ENCODE measurements around the gene TAC3. TPM values are rescaled to one million over a fixed set of nuclear protein-coding genes. Genes with fewer than 3 reads are reported as not detected.
"Not testable (repeated sequence)": the region's sequence is repeated elsewhere in the genome, so short reads cannot be mapped to it uniquely, and the experiment has no call there.

TAC3 gene
- total RNA-seq, 2 donors from 2014 or later, result not detected

DNA sequence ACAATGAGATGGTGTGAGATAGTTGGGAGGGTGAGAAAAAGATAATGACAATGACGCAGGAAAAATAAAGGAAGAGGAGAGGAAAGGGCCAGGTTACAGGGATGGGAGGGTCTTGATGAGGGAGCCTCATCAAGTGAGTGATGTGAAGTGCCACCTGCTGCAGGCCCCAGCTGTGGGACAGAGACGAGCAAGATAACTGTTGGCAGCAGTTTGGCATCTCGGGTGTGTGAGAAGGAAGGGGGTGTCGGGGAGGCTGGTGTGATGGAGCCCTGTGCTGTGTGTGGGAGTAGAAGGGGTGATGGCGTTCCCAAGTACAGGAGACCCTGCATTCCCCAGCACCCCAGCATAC, 11.4 kb upstream of the TAC3 start:
- H3K4me3 ChIP-seq, result no peak overlapping the region
- intact Hi-C loops (cut with DNase I), result no loop called here
- WGBS, result 74% methylated on average over 5 of the region's 5 CpGs

DNA sequence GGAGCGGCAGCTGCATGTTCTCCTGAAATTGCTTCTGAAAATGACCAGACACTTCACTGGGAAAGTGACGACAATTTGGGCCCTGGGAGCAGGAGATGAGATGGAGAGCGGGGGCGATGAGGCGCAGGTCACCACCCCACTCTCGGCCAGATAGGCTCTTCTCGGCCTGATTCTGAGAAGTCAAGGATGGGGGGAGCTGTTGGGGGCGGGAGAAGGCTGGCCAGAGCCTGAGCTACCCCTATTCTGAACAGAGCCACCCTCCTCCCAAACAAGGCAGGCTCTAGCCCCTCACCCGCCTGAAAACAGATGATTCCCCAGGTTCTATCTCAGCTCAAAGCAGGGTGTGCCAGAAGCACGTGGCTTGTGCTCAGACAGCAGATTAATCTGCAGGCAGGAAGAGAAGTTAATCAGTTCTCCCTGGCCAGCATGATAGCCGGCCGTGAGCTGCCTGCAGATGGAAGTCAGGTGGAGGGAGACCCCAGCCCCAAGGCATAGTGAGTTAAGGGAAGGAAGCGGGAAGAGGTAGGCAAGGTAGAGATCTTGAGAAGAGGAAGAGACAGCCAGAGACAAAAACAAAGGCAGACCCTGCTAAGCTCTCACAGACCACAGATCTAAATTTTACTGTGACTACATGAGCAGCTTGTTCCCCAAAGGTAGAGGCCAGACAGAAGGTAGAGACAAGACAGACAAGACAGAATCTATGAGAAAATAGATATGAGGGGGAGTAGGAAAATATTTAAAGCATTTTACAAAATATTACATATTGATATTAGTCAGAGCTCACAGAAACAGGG, 10.9 kb upstream of the TAC3 start:
- no peak for DNase-seq (ENCODE audit: low spot score)
- WGBS, result 77% methylated on average over 13 of the region's 13 CpGs
- Histone ChIP-seq H3K27me3 (replicated peaks; ENCODE audit: insufficient read depth) (no peaks in the 10 kb centered on the region), H3K27ac (no peak overlapping the region), H3K4me3 (no peak overlapping the region), H3K9me3 (no peaks in the 10 kb centered on the region), H3K4me1 (replicated peaks) (no peaks in the 10 kb centered on the region), H3K36me3 (no peaks in the 10 kb centered on the region)
- intact Hi-C loops (cut with DNase I), result no loop called here
- TF ChIP-seq, protein P1, sequence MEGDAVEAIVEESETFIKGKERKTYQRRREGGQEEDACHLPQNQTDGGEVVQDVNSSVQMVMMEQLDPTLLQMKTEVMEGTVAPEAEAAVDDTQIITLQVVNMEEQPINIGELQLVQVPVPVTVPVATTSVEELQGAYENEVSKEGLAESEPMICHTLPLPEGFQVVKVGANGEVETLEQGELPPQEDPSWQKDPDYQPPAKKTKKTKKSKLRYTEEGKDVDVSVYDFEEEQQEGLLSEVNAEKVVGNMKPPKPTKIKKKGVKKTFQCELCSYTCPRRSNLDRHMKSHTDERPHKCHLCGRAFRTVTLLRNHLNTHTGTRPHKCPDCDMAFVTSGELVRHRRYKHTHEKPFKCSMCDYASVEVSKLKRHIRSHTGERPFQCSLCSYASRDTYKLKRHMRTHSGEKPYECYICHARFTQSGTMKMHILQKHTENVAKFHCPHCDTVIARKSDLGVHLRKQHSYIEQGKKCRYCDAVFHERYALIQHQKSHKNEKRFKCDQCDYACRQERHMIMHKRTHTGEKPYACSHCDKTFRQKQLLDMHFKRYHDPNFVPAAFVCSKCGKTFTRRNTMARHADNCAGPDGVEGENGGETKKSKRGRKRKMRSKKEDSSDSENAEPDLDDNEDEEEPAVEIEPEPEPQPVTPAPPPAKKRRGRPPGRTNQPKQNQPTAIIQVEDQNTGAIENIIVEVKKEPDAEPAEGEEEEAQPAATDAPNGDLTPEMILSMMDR (IDR thresholded peaks at IDR 0.05), result no peak
- TF ChIP-seq POLR2AphosphoS5 (IDR thresholded peaks at IDR 0.05), result no peak
- TF ChIP-seq POLR2A (IDR thresholded peaks at IDR 0.05), result no peak

More for the DNA sequence above, 11.4 kb upstream of the TAC3 start:
- no peak for DNase-seq (ENCODE audit: low spot score)
- no peaks in the 10 kb centered on the region for H3K4me1 ChIP-seq (replicated peaks)
- no peaks in the 10 kb centered on the region for H3K36me3 ChIP-seq
- H3K27ac ChIP-seq, result no peak overlapping the region
- no peaks in the 10 kb centered on the region for H3K27me3 ChIP-seq (replicated peaks; ENCODE audit: insufficient read depth)
- H3K9me3 ChIP-seq, result no peaks in the 10 kb centered on the region
- TF ChIP-seq POLR2AphosphoS5 (IDR thresholded peaks at IDR 0.05) (no peak), POLR2A (IDR thresholded peaks at IDR 0.05) (no peak)
- TF ChIP-seq, protein P1 (IDR thresholded peaks at IDR 0.05), result no peak

DNA sequence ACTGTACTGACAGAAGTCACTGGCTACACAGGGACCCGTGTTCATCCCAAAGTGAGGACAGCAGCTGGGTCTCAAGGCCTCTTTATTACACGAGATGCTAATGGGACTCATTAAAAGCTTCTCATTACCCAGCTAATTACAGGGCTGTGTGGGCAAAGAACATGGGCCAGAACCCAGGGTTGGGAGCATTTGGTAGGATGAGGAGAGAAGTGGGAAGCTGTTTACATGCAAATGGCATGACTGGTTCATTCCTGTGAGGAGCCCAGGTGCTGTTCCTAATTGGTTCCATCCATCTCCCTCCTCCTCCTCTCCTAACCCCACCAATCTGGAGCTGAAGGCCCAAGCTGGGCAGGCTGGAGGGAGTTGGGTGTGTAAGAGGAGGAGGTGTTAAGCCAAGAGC, 8.9 kb upstream of the TAC3 start:
- intact Hi-C loops (cut with DNase I), result no loop called here
- Histone ChIP-seq H3K36me3 (no peaks in the 10 kb centered on the region), H3K4me3 (no peak overlapping the region), H3K4me1 (replicated peaks) (no peaks in the 10 kb centered on the region), H3K27ac (no peak overlapping the region), H3K9me3 (no peaks in the 10 kb centered on the region), H3K27me3 (replicated peaks; ENCODE audit: insufficient read depth) (no peaks in the 10 kb centered on the region)
- TF ChIP-seq POLR2A (IDR thresholded peaks at IDR 0.05) (no peak), POLR2AphosphoS5 (IDR thresholded peaks at IDR 0.05) (no peak)
- TF ChIP-seq, protein P1 (IDR thresholded peaks at IDR 0.05), result no peak
- DNase-seq (ENCODE audit: low spot score), result no peak
- WGBS, result 65% methylated on average over 2 of the region's 2 CpGs

DNA sequence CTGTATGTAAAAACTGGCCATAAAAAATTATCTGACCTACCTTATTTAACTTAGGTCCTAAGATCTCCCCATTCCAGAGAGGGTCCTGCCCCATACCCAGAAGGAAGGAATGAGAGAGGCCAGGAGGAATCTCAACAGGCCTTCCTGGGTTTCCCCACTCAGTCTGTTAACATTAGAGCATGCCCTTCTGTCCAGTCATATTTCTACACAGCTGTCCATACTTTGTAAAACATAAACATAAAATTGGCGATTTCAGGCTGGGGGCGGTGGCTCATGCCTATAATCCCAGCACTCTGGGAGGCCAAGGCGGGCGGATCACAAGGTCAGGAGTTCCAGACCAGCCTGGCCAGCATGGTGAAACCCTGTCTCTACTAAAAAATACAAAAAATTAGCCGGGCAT, 6.0 kb upstream of the TAC3 start:
- H3K9me3 ChIP-seq; DNase-seq (ENCODE audit: low spot score); H3K4me3 ChIP-seq; H3K27ac ChIP-seq; H3K4me1 ChIP-seq (replicated peaks); intact Hi-C loops (cut with DNase I); H3K36me3 ChIP-seq; H3K27me3 ChIP-seq (replicated peaks; ENCODE audit: insufficient read depth): not testable (repeated sequence)
- 93% methylated on average over 5 of the region's 5 CpGs for WGBS

DNA sequence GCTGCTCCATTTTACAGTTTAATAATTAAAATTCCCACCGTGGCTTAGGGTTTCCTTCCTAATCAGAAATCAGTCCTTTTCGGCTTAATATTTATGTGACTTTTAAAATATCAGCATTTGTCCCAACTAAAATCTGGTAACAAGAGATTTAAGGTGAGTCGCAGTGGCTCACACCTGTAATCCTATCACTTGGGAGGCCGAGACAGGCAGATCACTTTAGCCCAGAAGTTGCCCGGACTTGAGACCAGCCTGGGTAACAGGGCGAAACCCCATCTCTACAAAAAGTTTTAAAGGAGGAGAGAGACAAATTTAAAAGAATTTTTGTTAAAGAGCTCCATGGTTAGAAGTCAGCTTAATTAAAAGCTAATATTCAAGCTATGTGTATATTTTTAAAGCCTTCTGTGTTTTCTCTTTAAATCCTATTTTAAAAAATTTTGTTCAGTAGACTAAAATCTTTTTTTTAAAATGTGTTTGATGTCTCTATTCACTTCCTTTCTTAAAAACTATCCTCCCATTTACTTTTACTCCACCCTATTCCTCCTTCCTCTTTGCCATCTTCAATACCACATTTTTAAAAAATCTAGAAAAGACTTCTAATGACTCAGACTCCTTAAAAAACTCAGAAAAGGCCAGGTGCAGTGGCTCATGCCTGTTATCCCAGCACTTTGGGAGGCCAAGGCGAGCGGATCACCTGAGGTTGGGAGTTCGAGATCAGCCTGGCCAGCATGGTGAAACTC, 3.8 kb upstream of the TAC3 start:
- no peak for DNase-seq (ENCODE audit: low spot score)
- TF ChIP-seq, protein P1 (IDR thresholded peaks at IDR 0.05), result no peak
- TF ChIP-seq POLR2AphosphoS5 (IDR thresholded peaks at IDR 0.05), result no peak
- TF ChIP-seq POLR2A (IDR thresholded peaks at IDR 0.05), result no peak
- Histone ChIP-seq H3K27me3 (replicated peaks; ENCODE audit: insufficient read depth) (no peaks in the 10 kb centered on the region), H3K36me3 (no peaks in the 10 kb centered on the region), H3K9me3 (no peaks in the 10 kb centered on the region), H3K4me1 (replicated peaks) (no peaks in the 10 kb centered on the region), H3K27ac (no peak overlapping the region), H3K4me3 (no peak overlapping the region)
- intact Hi-C loops (cut with DNase I), result no loop called here
- 81% methylated on average over 9 of the region's 9 CpGs for WGBS

Data from prostate gland (tissue), 2 donors.